HCT116 (cell line): ENCODE data around the gene PACRG. TPM values are rescaled to one million over a fixed set of nuclear protein-coding genes. Genes with fewer than 3 reads are reported as not detected.

Source experiments
- ATAC-seq: fragments of 200-7000 bp; cut with Tn5 transposase; 2 replicates; pipeline ENCODE4 v1.9.1; 2020; ENCODE audit warnings: mild to moderate bottlenecking, moderate library complexity
- BruUV-seq: library from RNA; stranded (reverse); fragments of 400-500 nt; replicated peaks from 2 replicates; lab custom pipeline; 2021; lab: Mats Ljungman, UMichigan
- CTCF ChIA-PET: fragments of 300-600 bp; sonication (Branson Sonifier 250); formaldehyde crosslinking; loops from one replicate; lab custom pipeline; 2021; ENCODE audit warnings: antibody characterized with exemption; lab: Charles Lee
- POLR2A ChIA-PET: fragments of 300-600, 350-600 bp; sonication (Branson Sonifier 250); formaldehyde crosslinking; loops from one replicate; lab custom pipeline; 2021; ENCODE audit warnings: antibody characterized with exemption; lab: Charles Lee
- RAD21 ChIA-PET, 2 experiments: fragments of 300-600 bp; sonication (Branson Sonifier 250); formaldehyde crosslinking; loops; one replicate each; lab custom pipeline; 2023; ENCODE audit warnings: low total read pairs in 2 of 2; ENCODE audit not compliant: uncharacterized antibody in 2 of 2, unreplicated experiment in 2 of 2, low non-redundant PET in 1 of 2; lab: Charles Lee
- DNase-seq: peaks from one replicate; pipeline ENCODE4 v3.0.0-alpha.2; 2010; ENCODE audit warnings: low read depth, low spot score
- H2AFZ ChIP-seq: fragments of 200-600 bp; shearing (Covaris generic), sonication (generic); 2 replicates; pipeline ENCODE4 v1.6.1; 2017; ENCODE audit warnings: low read depth, mixed run types, mixed read lengths, antibody characterized with exemption, low read length; ENCODE audit not compliant: poor library complexity, severe bottlenecking
- H3K27ac ChIP-seq: 2 replicates; pipeline ENCODE4 v1.5.1; 2012; ENCODE audit warnings: low read depth, low read length
- H3K27me3 ChIP-seq: fragments of 200-600 bp; sonication (generic); 2 replicates; pipeline ENCODE4 v1.6.1; 2016; ENCODE audit warnings: mixed run types, low read length, mixed read lengths; ENCODE audit not compliant: insufficient read depth
- H3K36me3 ChIP-seq, 2 experiments: fragments of 200-500 bp in 1 of 2; fragments of 200-600 bp in 1 of 2; sonication (Bioruptor generic) in 1 of 2; sonication (generic) in 1 of 2; 2 replicates each; pipeline versions ENCODE4 v1.5.1 to v1.6.1; 2014 to 2016; ENCODE audit warnings: low read length in 2 of 2, inconsistent platforms in 1 of 2, mixed read lengths in 1 of 2, mixed run types in 1 of 2; ENCODE audit not compliant: insufficient read depth in 2 of 2, control insufficient read depth in 1 of 2
- H3K4me1 ChIP-seq, 2 experiments: fragments of 200-600 bp in 1 of 2; sonication (generic) in 1 of 2; 2 replicates each; pipeline versions ENCODE4 v1.5.1 to v1.6.1; 2012 to 2017; ENCODE audit warnings: low read length in 2 of 2, inconsistent platforms in 1 of 2, mild to moderate bottlenecking in 1 of 2, mixed read lengths in 1 of 2, mixed run types in 1 of 2, moderate library complexity in 1 of 2; ENCODE audit not compliant: insufficient read depth in 2 of 2, control insufficient read depth in 1 of 2
- H3K4me2 ChIP-seq: fragments of 200-600 bp; sonication (generic); 2 replicates; pipeline ENCODE4 v1.6.1; 2017; ENCODE audit warnings: mixed run types, low read length, mixed read lengths
- H3K4me3 ChIP-seq, 2 experiments: fragments of 200-600 bp in 1 of 2; sonication (generic) in 1 of 2; replicated peaks in 1 of 2; 2 replicates each; pipeline ENCODE4 v1.5.1; 2011 to 2016; ENCODE audit warnings: low read length in 2 of 2, control low read depth in 1 of 2, low read depth in 1 of 2, mild to moderate bottlenecking in 1 of 2, mixed read lengths in 1 of 2, mixed run types in 1 of 2
- H3K79me2 ChIP-seq: fragments of 200-600 bp; sonication (generic); 2 replicates; pipeline ENCODE4 v1.6.1; 2017; ENCODE audit warnings: mild to moderate bottlenecking, mixed run types, low read length, moderate library complexity, mixed read lengths; ENCODE audit not compliant: insufficient read depth
- H3K9ac ChIP-seq: fragments of 200-600 bp; sonication (generic); 2 replicates; pipeline ENCODE4 v1.6.1; 2016; ENCODE audit warnings: low read length, mixed read lengths
- H3K9me2 ChIP-seq: fragments of 200-600 bp; sonication (generic), shearing (Covaris generic); 2 replicates; pipeline ENCODE4 v1.6.1; 2017; ENCODE audit warnings: mixed run types, mild to moderate bottlenecking, moderate library complexity; ENCODE audit not compliant: insufficient read depth
- H3K9me3 ChIP-seq, 2 experiments: fragments of 200-500 bp in 1 of 2; fragments of 200-600 bp in 1 of 2; sonication (Bioruptor generic) in 1 of 2; sonication (generic) in 1 of 2; 2 replicates each; pipeline ENCODE4 v1.6.1; 2014 to 2017; ENCODE audit warnings: low read length in 2 of 2, mixed read lengths in 2 of 2, inconsistent platforms in 1 of 2, low read depth in 1 of 2, mild to moderate bottlenecking in 1 of 2, mixed run types in 1 of 2, moderate library complexity in 1 of 2; ENCODE audit not compliant: control insufficient read depth in 1 of 2, insufficient read depth in 1 of 2
- H4K20me1 ChIP-seq: fragments of 200-600 bp; sonication (generic), shearing (Covaris generic); 2 replicates; pipeline ENCODE4 v1.6.1; 2017; ENCODE audit warnings: mixed run types, mild to moderate bottlenecking, moderate library complexity; ENCODE audit not compliant: insufficient read depth
- ATF3 ChIP-seq: IDR thresholded peaks from 2 replicates; pipeline ENCODE4 v1.6.1; 2012
- CBX3 ChIP-seq: IDR thresholded peaks from 2 replicates; pipeline ENCODE4 v1.6.1; 2012; ENCODE audit warnings: low read depth
- CEBPB ChIP-seq: IDR thresholded peaks from 2 replicates; pipeline ENCODE4 v1.6.1; 2012; ENCODE audit warnings: low read depth
- CTCF ChIP-seq, 3 experiments: fragments of 200-600 bp in 1 of 3; sonication (generic) in 1 of 3; IDR thresholded peaks in 2 of 3; conservative IDR thresholded peaks in 1 of 3; 2 replicates each; pipeline ENCODE4 v1.5.1; 2012 to 2017; ENCODE audit warnings: low read depth in 2 of 3, low read length in 2 of 3, antibody characterized with exemption in 1 of 3, borderline replicate concordance in 1 of 3, control low read depth in 1 of 3, mild to moderate bottlenecking in 1 of 3, mixed read lengths in 1 of 3, mixed run types in 1 of 3, moderate library complexity in 1 of 3; ENCODE audit not compliant: insufficient read depth in 1 of 3
- EGR1 ChIP-seq: IDR thresholded peaks from 2 replicates; pipeline ENCODE4 v1.6.1; 2012; ENCODE audit warnings: low read depth
- ELF1 ChIP-seq: IDR thresholded peaks from 2 replicates; pipeline ENCODE4 v1.6.1; 2012; ENCODE audit warnings: low read depth, borderline replicate concordance
- EZH2 ChIP-seq: fragments of 200-600 bp; sonication (generic); IDR thresholded peaks from 2 replicates; pipeline ENCODE4 v1.6.1; 2017; ENCODE audit warnings: antibody characterized with exemption, mixed run types
- FOSL1 ChIP-seq: IDR thresholded peaks from 2 replicates; pipeline ENCODE4 v1.6.1; 2012; ENCODE audit warnings: low read depth
- JUND ChIP-seq: IDR thresholded peaks from 2 replicates; pipeline ENCODE4 v1.6.1; 2012
- MAX ChIP-seq: IDR thresholded peaks from 2 replicates; pipeline ENCODE4 v1.6.1; 2012
- POLR2A ChIP-seq: IDR thresholded peaks from 2 replicates; pipeline ENCODE4 v1.7.0; 2011; ENCODE audit warnings: borderline replicate concordance; ENCODE audit not compliant: insufficient read depth, insufficient read length; ENCODE audit errors: extremely low read depth
- POLR2AphosphoS5 ChIP-seq: IDR thresholded peaks from 2 replicates; pipeline ENCODE4 v1.6.1; 2011; ENCODE audit warnings: mild to moderate bottlenecking, low read depth, low read length, moderate library complexity
- RAD21 ChIP-seq: IDR thresholded peaks from 2 replicates; pipeline ENCODE4 v1.6.1; 2012; ENCODE audit warnings: low read depth, mild to moderate bottlenecking
- REST ChIP-seq: IDR thresholded peaks from 2 replicates; pipeline ENCODE4 v1.6.1; 2012; ENCODE audit warnings: low read depth
- SIN3A ChIP-seq: IDR thresholded peaks from 2 replicates; pipeline ENCODE4 v1.6.1; 2012; ENCODE audit warnings: low read depth
- SP1 ChIP-seq: IDR thresholded peaks from 2 replicates; pipeline ENCODE4 v1.6.1; 2012; ENCODE audit warnings: low read depth
- SRF ChIP-seq: IDR thresholded peaks from 2 replicates; pipeline ENCODE4 v1.6.1; 2012; ENCODE audit warnings: low read depth
- ZBTB33 ChIP-seq: IDR thresholded peaks from 2 replicates; pipeline ENCODE4 v1.6.1; 2011; ENCODE audit warnings: mild to moderate bottlenecking, low read length, moderate library complexity; ENCODE audit not compliant: insufficient replicate concordance; ENCODE audit errors: extremely low read depth
- ZNF274 ChIP-seq: fragments of 200-500 bp; sonication (Bioruptor generic); IDR thresholded peaks from 2 replicates; pipeline ENCODE4 v1.6.1; 2014; ENCODE audit warnings: mild to moderate bottlenecking, low read depth, low read length, inconsistent platforms
- intact Hi-C: fragments of 100-400 bp; cut with micrococcal nuclease; formaldehyde crosslinking; loops from 2 replicates; pipeline ENCODE4 v1.10.0; 2022
- total RNA-seq: library from RNA; stranded (reverse); gene quantifications from one replicate; pipeline ENCODE4 v1.2.1, GENCODE V29; 2021; ENCODE audit not compliant: unreplicated experiment

PACRG gene
- total RNA-seq, 1 experiment from 2014 or later: 0.71 TPM

- no peak for DNase-seq
- POLR2A ChIA-PET: no interaction called here
- no peak for ATAC-seq
- CTCF ChIA-PET: no interaction called here
- Histone ChIP-seq H3K4me3 (no peak overlapping the region), H3K27me3 (no peaks in the 10 kb centered on the region), H3K79me2 (no peaks in the 10 kb centered on the region), H3K9ac (no peak overlapping the region), H3K4me2 (no peak overlapping the region), H3K9me2 (no peaks in the 10 kb centered on the region), H4K20me1 (no peaks in the 10 kb centered on the region), H3K4me1 (no peaks in the 10 kb centered on the region), H3K36me3 (no peaks in the 10 kb centered on the region), H3K9me3 (no peaks in the 10 kb centered on the region), H2AFZ (no peak overlapping the region), H3K27ac (no peak overlapping the region)
- no TSS peak for BruUV-seq
- intact Hi-C loops: no loop called here
- no peak for TF ChIP-seq POLR2AphosphoS5
- no peak for TF ChIP-seq EZH2
- no peak for TF ChIP-seq CTCF (IDR thresholded peaks at IDR 0.05 in 2 of 3, conservative IDR thresholded peaks at IDR 0.05 in 1 of 3; ENCODE audit: borderline replicate concordance in 1 of 3, insufficient read depth in 1 of 3, low read depth in 2 of 3, low read length in 2 of 3)
- no peak for TF ChIP-seq SIN3A
- TF ChIP-seq ZBTB33: no peak
- TF ChIP-seq EGR1: no peak
- TF ChIP-seq REST: no peak
- TF ChIP-seq SRF: no peak
- no peak for TF ChIP-seq MAX
- no peak for TF ChIP-seq FOSL1
- no peak for TF ChIP-seq ZNF274
- no peak for TF ChIP-seq SP1
- TF ChIP-seq JUND: no peak
- no peak for TF ChIP-seq ATF3
- TF ChIP-seq POLR2A: no peak
- TF ChIP-seq ELF1: no peak
- no peak for TF ChIP-seq CEBPB
- TF ChIP-seq CBX3: no peak
- no peak for TF ChIP-seq RAD21
- RAD21 ChIA-PET: no interaction called here
Observed at GRCh38 chr6:162819284-162819683, 91.5 kb downstream of the PACRG start.
